NB4 (cell line): ENCODE results near the gene DENND4B.

Experiments
- CTCF ChIP-seq: IDR thresholded peaks from one replicate; pipeline ENCODE4 v1.5.1; 2012; ENCODE audit warnings: low read depth, low read length
- MYC ChIP-seq: IDR thresholded peaks from 2 replicates; pipeline ENCODE4 v1.6.1; 2011; ENCODE audit warnings: low read depth, low read length
- POLR2A ChIP-seq: IDR thresholded peaks from 2 replicates; pipeline ENCODE4 v1.6.1; 2011; ENCODE audit warnings: mild to moderate bottlenecking; ENCODE audit not compliant: insufficient read length; ENCODE audit errors: extremely low read depth

DNA sequence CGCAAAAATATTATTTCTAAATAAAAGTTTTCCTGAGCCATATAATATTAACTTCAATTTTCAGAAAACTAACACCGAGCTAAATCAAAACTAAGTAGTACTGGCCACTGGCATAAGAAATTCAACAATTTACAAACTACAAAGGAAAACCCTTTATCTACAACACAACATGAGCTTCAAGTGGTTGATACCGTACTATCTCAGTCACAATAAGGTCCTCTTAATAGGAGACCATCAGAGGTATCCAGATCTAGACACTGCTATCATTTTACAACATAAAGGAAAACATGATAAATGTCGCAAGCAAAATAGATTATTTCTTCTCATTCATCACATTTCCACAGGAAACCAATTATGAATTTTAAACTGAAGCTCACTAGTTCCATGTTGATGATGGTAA lies 63.3 kb downstream of the DENND4B start:
- TF ChIP-seq MYC (no peak), CTCF (no peak), POLR2A (no peak)
